ENCODE measurements around the gene FA2H.
A peak's percentile ranks its signal among the peaks of the same experiment; 100 is the strongest.
"Not testable (repeated sequence)": the region's sequence is repeated elsewhere in the genome, so short reads cannot be mapped to it uniquely, and the experiment has no call there.

Gene FA2H

GRCh38 chr16:74774223-74775139, at the start of gene FA2H:
Gene FA2H, minus strand, starts transcription at chr16:74774820. Its CDS starts 65 bp downstream, at chr16:74774755.
- peak; percentile 3 for TF ChIP-seq CTCF (IDR thresholded peaks at IDR 0.05; ENCODE audit: insufficient read depth, low read depth, low read length, missing control alignments)
- H3K4me3 ChIP-seq (ENCODE audit: low read length), result peak within 1 kb of the TSS; percentile 27
- peak; percentile 90 for DNase-seq (ENCODE audit: low read depth)

- DNase-seq (ENCODE audit: low read depth), result no peak
- H3K4me3 ChIP-seq (ENCODE audit: low read length), result no peak overlapping the region
- TF ChIP-seq CTCF (IDR thresholded peaks at IDR 0.05; ENCODE audit: insufficient read depth, low read depth, low read length, missing control alignments), result peak; percentile 12
Observed at GRCh38 chr16:74817851-74818250, 43.2 kb upstream of the FA2H start.

- H3K4me3 ChIP-seq (ENCODE audit: low read length), result no peak overlapping the region
- peak; percentile 85 for TF ChIP-seq CTCF (IDR thresholded peaks at IDR 0.05; ENCODE audit: insufficient read depth, low read depth, low read length, missing control alignments)
- DNase-seq (ENCODE audit: low read depth), result peak; percentile 75
Observed at GRCh38 chr16:74813109-74813641, 38.6 kb upstream of the FA2H start.

GRCh38 chr16:74811911-74812310, 37.3 kb upstream of the FA2H start:
- DNase-seq (ENCODE audit: low read depth), result no peak
- no peak overlapping the region for H3K4me3 ChIP-seq (ENCODE audit: low read length)
- TF ChIP-seq CTCF (IDR thresholded peaks at IDR 0.05; ENCODE audit: insufficient read depth, low read depth, low read length, missing control alignments), result no peak

GRCh38 chr16:74811216-74811615, 36.6 kb upstream of the FA2H start:
- H3K4me3 ChIP-seq (ENCODE audit: low read length); DNase-seq (ENCODE audit: low read depth): not testable (repeated sequence)

GRCh38 chr16:74807052-74807646, 32.5 kb upstream of the FA2H start:
- no peak overlapping the region for H3K4me3 ChIP-seq (ENCODE audit: low read length)
- no peak for DNase-seq (ENCODE audit: low read depth)
- TF ChIP-seq CTCF (IDR thresholded peaks at IDR 0.05; ENCODE audit: insufficient read depth, low read depth, low read length, missing control alignments), result no peak

GRCh38 chr16:74800216-74800871, 25.7 kb upstream of the FA2H start:
- no peak overlapping the region for H3K4me3 ChIP-seq (ENCODE audit: low read length)
- TF ChIP-seq CTCF (IDR thresholded peaks at IDR 0.05; ENCODE audit: insufficient read depth, low read depth, low read length, missing control alignments), result no peak
- DNase-seq (ENCODE audit: low read depth), result no peak
